DMS153 treated with DMSO at 0.1 percent for 48 hours (cell line): Measurements from ENCODE around the gene EVC2.

Experiments used
- DNase-seq: peaks from one replicate; lab custom pipeline; 2025; ENCODE audit not compliant: unreplicated experiment; lab: John Stamatoyannopoulos, UW

EVC2 gene

DNA sequence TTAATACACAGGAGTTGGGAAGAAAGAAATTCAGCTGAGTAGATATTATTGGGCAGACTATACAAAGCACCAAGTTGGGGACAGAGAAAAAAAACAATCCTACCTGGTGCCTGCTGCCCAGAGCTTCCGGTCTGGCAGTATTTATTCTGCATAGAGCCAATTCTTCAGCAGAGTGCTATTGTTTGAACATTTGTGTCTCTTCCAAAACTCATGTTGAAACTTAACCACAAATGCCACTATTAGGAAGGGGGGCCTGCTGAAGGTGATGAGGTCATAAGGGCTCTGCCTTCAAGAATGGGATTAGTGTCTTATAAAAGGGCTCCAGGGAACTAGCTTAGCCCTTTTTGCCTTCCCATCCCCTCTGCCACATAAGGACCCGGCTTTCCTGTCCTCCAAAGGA, 136.2 kb downstream of the EVC2 start:
- no peak for DNase-seq

GRCh38 chr4:5571646-5572045, 136.7 kb downstream of the EVC2 start:
- DNase-seq: no peak

GRCh38 chr4:5569451-5569850, 138.9 kb downstream of the EVC2 start:
- no peak for DNase-seq

DNA sequence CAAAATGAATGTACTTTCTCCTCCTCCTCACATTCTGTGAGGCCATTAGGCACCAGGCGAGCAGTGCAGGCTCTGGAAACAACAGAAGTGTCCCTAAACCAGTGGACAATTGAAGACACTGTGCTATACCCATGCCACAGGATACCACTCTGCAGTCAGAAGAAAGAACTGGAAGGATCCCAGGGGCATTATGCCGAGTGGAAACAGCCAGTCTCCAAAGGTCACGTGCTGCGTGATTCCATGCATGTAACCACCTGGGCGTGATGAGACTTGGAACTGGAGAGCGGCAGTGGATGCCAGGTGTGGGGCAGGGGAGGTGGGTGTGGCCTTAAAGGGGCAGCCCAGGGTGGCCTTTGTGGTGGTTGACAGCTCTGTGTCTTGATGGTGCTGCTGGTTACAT, 139.4 kb downstream of the EVC2 start:
- no peak for DNase-seq

DNA sequence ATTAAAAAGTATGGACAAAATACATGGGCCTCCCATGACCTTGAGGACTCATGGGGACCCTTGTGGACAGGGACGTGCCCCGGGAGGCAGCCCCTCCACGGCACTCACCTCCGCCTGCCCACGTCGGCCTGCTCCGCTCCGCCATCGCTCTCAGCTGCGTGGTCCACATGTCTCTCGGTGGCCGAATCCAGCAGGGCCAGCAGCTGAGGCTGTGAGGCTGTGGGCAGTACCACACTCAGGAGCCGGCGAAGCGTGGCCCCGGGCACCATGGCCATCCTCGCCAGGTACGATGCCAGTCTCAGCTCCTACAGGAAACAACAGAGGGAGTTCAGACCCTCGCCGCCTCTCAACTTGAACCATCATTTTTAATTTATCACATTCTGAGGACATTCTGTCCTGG, 140.0 kb downstream of the EVC2 start:
- DNase-seq: no peak

- DNase-seq: no peak
Measured at GRCh38 chr4:5566991-5567390, 141.4 kb downstream of the EVC2 start.

GRCh38 chr4:5566526-5566925, 141.8 kb downstream of the EVC2 start:
- DNase-seq: no peak

DNA sequence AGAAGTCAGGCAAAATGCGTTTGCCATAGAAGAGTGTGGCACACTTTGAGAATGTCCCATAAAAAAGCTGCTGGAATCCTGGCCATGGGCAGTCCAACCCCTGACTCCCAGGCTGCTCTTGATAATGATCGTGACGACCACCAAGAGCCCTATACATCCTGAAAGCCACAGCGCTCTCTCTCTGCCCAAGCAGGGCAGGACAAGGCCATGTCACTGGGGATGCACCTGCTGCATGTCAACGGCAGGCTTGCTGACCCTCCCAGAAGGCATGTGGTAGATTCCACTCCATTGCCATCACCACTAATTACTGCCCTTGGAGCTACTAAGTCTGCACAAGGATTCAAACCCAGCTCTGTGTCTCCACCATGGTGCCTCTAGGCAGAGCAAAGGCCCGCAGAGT, 144.5 kb downstream of the EVC2 start:
- no peak for DNase-seq

DNA sequence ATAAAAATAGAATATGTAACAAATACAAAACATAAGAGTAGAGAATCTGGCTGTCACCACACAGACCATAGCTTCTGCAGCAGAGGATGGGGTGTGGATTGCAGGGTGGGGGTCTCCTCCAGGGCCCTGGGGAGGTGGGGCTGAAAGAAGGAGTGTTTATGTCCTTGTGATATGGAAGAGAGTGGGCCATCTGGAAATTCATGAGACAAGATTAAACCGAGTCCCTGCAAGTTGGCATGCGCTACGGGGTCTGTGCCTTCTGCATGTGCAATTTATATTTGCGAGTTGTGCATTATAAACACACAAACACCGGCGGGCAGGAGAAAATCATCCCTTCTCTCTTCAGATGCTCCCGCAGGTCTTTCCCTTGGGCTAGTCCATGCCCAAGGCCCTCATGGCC, 145.9 kb downstream of the EVC2 start:
- DNase-seq: no peak

GRCh38 chr4:5561286-5561685, 147.1 kb downstream of the EVC2 start:
- DNase-seq: no peak

- no peak for DNase-seq
Measured at GRCh38 chr4:5558502-5558901, 149.9 kb downstream of the EVC2 start.

GRCh38 chr4:5554376-5554775, 154.0 kb downstream of the EVC2 start:
- no peak for DNase-seq

DNA sequence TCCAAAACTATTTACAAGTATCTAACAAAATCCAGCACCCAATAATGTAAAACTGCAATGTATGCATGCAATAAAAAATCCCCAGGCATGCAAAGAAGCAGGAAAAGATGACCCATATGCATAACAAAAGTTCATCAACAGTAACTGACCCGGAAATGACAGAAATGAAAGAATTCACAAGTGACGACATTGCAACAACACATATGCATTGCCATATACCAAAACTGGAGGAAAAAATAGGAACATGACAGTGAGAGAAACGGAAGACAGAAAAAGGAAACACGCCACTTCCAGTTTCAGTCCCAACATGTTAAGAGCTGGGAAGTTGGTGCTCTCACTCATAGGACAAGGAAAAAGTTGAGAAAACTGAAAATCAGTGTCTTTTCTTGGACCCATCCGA, 154.6 kb downstream of the EVC2 start:
- no peak for DNase-seq

DNA sequence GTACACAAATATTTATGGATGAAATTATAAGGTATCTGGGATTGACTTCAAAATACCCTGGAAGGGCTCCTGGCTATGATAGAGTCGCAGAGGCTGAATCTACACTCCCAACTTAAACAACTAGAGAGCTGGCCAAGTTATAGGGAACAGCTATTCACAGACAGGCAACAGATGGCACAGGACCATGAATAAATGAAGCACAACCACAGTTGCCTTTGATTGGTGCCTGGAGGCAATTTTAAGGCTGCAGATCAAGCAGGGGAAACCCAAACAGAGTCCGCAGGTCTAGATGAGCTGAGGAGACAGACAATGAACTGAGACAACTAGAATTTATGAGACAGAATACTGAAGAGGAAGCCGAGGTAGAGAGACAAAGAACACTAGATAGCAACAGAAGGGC, 155.9 kb downstream of the EVC2 start:
- no peak for DNase-seq

GRCh38 chr4:5547651-5548249, 160.6 kb downstream of the EVC2 start:
- no peak for DNase-seq

GRCh38 chr4:5545271-5545670, 163.1 kb downstream of the EVC2 start:
- no peak for DNase-seq

GRCh38 chr4:5544762-5545161, 163.6 kb downstream of the EVC2 start:
- no peak for DNase-seq

- DNase-seq: no peak
Measured at GRCh38 chr4:5543681-5544080, 164.7 kb downstream of the EVC2 start.

DNA sequence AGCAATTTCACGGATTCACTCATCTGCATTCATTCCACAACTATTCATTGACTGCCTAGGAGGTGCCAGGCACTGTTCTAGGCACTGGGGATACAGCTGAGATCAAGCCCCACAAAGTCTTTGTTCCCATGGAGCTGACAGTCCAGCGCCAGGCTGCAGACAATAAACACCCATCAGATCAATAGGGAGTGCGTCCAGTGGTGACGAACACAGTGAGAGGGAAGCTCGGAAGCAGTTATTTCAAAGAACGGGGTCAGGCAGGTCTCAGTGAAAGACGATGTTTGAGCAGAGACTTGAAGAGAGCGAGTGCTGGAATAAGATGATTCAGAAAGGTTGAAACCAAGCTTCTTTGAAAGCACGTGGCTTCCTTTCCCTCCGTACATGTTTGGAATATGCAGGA, 167.2 kb downstream of the EVC2 start:
- no peak for DNase-seq

- DNase-seq: no peak
Measured at GRCh38 chr4:5539584-5539983, 168.8 kb downstream of the EVC2 start.

DNA sequence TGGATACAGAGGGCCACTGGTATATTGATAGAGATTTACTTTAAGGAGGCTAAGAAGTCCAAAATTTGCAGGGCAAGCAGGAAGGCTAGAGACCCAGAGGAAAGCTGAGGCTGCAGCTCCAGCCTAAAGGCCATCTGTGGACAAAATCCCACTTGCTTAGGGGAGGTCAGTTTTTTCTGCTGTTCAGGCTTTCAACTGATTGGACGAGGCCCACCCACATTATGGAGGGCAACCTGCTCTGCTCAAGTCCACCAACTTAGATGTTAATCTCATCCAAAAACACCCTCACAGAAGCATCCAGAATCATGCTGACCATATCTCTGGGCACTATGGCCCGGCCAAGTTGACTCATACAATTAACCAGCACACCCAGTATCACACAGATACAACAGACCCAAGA, 176.3 kb downstream of the EVC2 start:
- DNase-seq: no peak

- DNase-seq: no peak
Measured at GRCh38 chr4:5528031-5528436, 180.3 kb downstream of the EVC2 start.

DNA sequence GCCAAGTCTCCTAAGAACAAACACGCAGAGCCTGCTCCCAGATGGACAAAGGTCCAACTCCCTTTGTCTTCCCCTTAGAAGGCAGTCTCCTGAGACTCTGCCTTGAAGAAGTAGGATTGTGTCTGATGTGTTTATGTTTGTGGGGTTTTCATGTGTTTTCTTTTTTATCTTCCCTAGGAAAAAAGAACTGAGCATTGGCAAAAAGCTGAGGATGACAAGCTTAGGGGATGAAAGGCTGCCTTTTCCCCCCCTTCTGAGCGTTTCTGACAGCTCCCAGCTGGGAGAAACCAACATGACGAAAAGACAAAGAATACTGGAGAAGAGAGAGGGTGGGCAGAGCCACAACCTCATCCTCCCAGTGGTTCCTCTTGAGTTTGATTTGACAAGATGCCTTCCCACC, 181.1 kb downstream of the EVC2 start:
- no peak for DNase-seq
